SK-N-SH (cell line): Measurements from ENCODE around the gene TFAP2D. TPM values are rescaled to one million over a fixed set of nuclear protein-coding genes. Genes with fewer than 3 reads are reported as not detected.

ENCODE experiments used
- CTCF ChIA-PET: fragments of 300-600, 350-600 bp; formaldehyde crosslinking; extraction: SDS; loops from one replicate; lab custom pipeline; 2021; lab: Yijun Ruan, JAX
- POLR2A ChIA-PET: fragments of 350-600 bp; sonication (Branson Sonifier 250); formaldehyde crosslinking; extraction: SDS; loops from one replicate; lab custom pipeline; 2020; ENCODE audit warnings: antibody characterized with exemption, inconsistent platforms; lab: Yijun Ruan, JAX
- DNase-seq: peaks from one replicate; pipeline ENCODE4 v3.0.0; 2012
- H2AFZ ChIP-seq: fragments of 200-600 bp; sonication (generic); 2 replicates; pipeline ENCODE4 v1.8.1; 2016; ENCODE audit warnings: antibody characterized with exemption, mild to moderate bottlenecking, low read depth
- H3F3A ChIP-seq: fragments of 200-600 bp; sonication (generic); replicated peaks from 2 replicates; pipeline ENCODE3; 2016; ENCODE audit warnings: antibody characterized with exemption, mild to moderate bottlenecking; ENCODE audit not compliant: insufficient read depth
- H3K27ac ChIP-seq, 2 experiments: fragments of 200-500 bp in 1 of 2; fragments of 200-600 bp in 1 of 2; sonication (Bioruptor generic) in 1 of 2; sonication (generic), shearing (Covaris generic) in 1 of 2; 2 replicates each; pipeline versions ENCODE4 v1.5.1 to v1.6.1; 2014 to 2016; ENCODE audit warnings: low read depth in 2 of 2, inconsistent platforms in 1 of 2, low read length in 1 of 2, mild to moderate bottlenecking in 1 of 2, mixed read lengths in 1 of 2
- H3K27me3 ChIP-seq: fragments of 200-600 bp; sonication (generic), shearing (Covaris generic); 2 replicates; pipeline ENCODE4 v1.6.1; 2016; ENCODE audit warnings: mixed run types; ENCODE audit not compliant: insufficient read depth
- H3K36me3 ChIP-seq, 2 experiments: fragments of 200-500 bp in 1 of 2; fragments of 200-600 bp in 1 of 2; sonication (Bioruptor generic) in 1 of 2; sonication (generic) in 1 of 2; replicated peaks in 1 of 2; 2 replicates each; pipeline versions ENCODE3 to v1.5.1; 2014 to 2016; ENCODE audit warnings: low read length in 1 of 2, mild to moderate bottlenecking in 1 of 2; ENCODE audit not compliant: insufficient read depth in 2 of 2, control insufficient read depth in 1 of 2
- H3K4me1 ChIP-seq, 2 experiments: fragments of 200-500 bp in 1 of 2; fragments of 200-600 bp in 1 of 2; sonication (Bioruptor generic) in 1 of 2; sonication (generic), shearing (Covaris generic) in 1 of 2; 2 replicates each; pipeline versions ENCODE4 v1.5.1 to v1.6.1; 2014 to 2016; ENCODE audit warnings: low read depth in 1 of 2, low read length in 1 of 2, mixed run types in 1 of 2; ENCODE audit not compliant: insufficient read depth in 2 of 2, control insufficient read depth in 1 of 2
- H3K4me2 ChIP-seq: fragments of 200-600 bp; sonication (generic), shearing (Covaris generic); 2 replicates; pipeline ENCODE4 v1.6.1; 2017; ENCODE audit warnings: mixed run types
- H3K4me3 ChIP-seq, 2 experiments: fragments of 200-500 bp in 1 of 2; fragments of 200-600 bp in 1 of 2; sonication (Bioruptor generic) in 1 of 2; sonication (generic), shearing (Covaris generic) in 1 of 2; 2 replicates each; pipeline versions ENCODE4 v1.5.1 to v1.8.1; 2014 to 2016; ENCODE audit warnings: low read depth in 2 of 2, inconsistent platforms in 1 of 2, low read length in 1 of 2, mild to moderate bottlenecking in 1 of 2, mixed read lengths in 1 of 2, moderate library complexity in 1 of 2
- H3K79me2 ChIP-seq: fragments of 200-600 bp; sonication (generic); 2 replicates; pipeline ENCODE4 v1.8.1; 2017; ENCODE audit warnings: mild to moderate bottlenecking; ENCODE audit not compliant: insufficient read depth
- H3K9ac ChIP-seq: fragments of 200-600 bp; sonication (generic); 2 replicates; pipeline ENCODE4 v1.6.1; 2017; ENCODE audit warnings: mixed run types
- H3K9me2 ChIP-seq: fragments of 200-600 bp; sonication (generic); 2 replicates; pipeline ENCODE4 v1.6.1; 2017; ENCODE audit warnings: mixed run types
- H3K9me3 ChIP-seq: fragments of 200-600 bp; sonication (generic); 2 replicates; pipeline ENCODE4 v1.6.1; 2017; ENCODE audit warnings: mixed run types, mild to moderate bottlenecking, moderate library complexity
- H4K20me1 ChIP-seq: fragments of 200-600 bp; sonication (generic); 2 replicates; pipeline ENCODE4 v1.6.1; 2017; ENCODE audit warnings: mild to moderate bottlenecking, mixed run types; ENCODE audit not compliant: insufficient read depth
- CHD2 ChIP-seq: fragments of 150-350 bp; IDR thresholded peaks from 2 replicates; pipeline ENCODE4 v1.6.1; 2018; ENCODE audit warnings: low read length; ENCODE audit not compliant: partially characterized antibody
- ELF1 ChIP-seq: IDR thresholded peaks from 2 replicates; pipeline ENCODE4 v1.4.0; 2012
- EP300 ChIP-seq, 2 experiments: IDR thresholded peaks; 2 replicates each; pipeline versions ENCODE4 v1.4.0 to v1.6.1; 2012; ENCODE audit warnings: borderline replicate concordance in 1 of 2, low read depth in 1 of 2, low read length in 1 of 2
- EZH2phosphoT487 ChIP-seq: fragments of 200-600 bp; sonication (generic); IDR thresholded peaks from 2 replicates; pipeline ENCODE4 v1.6.1; 2017; ENCODE audit warnings: low read depth, mixed run types, mild to moderate bottlenecking, antibody characterized with exemption, moderate library complexity, borderline replicate concordance
- FOSL2 ChIP-seq: IDR thresholded peaks from 2 replicates; pipeline ENCODE4 v1.4.0; 2012; ENCODE audit warnings: low read depth, mild to moderate bottlenecking, moderate library complexity, borderline replicate concordance
- FOXM1 ChIP-seq: IDR thresholded peaks from 2 replicates; pipeline ENCODE4 v1.4.0; 2012; ENCODE audit warnings: low read depth, mild to moderate bottlenecking
- GABPA ChIP-seq: IDR thresholded peaks from 2 replicates; pipeline ENCODE4 v1.4.0; 2012; ENCODE audit warnings: low read depth, mild to moderate bottlenecking
- GATA2 ChIP-seq: sonication (generic); formaldehyde crosslinking; IDR thresholded peaks from 2 replicates; pipeline ENCODE4 v1.5.0; 2020; ENCODE audit warnings: mild to moderate bottlenecking, missing genetic modification reagents
- MXI1 ChIP-seq: IDR thresholded peaks from 2 replicates; pipeline ENCODE4 v1.6.1; 2012; ENCODE audit warnings: mild to moderate bottlenecking, low read depth, low read length, improper control_type of control experiment
- POLR2AphosphoS5 ChIP-seq: IDR thresholded peaks from 2 replicates; pipeline ENCODE4 v1.6.1; 2012; ENCODE audit warnings: low read depth, low read length
- RCOR1 ChIP-seq: fragments of 150-350 bp; IDR thresholded peaks from 2 replicates; pipeline ENCODE4 v1.6.1; 2017; ENCODE audit warnings: antibody characterized with exemption, low read length
- RFX5 ChIP-seq: IDR thresholded peaks from 2 replicates; pipeline ENCODE4 v1.6.1; 2012; ENCODE audit warnings: mild to moderate bottlenecking, improper control_type of control experiment, low read length
- RXRA ChIP-seq: IDR thresholded peaks from 2 replicates; pipeline ENCODE4 v1.4.0; 2012; ENCODE audit warnings: low read depth, mild to moderate bottlenecking, borderline replicate concordance
- SIN3A ChIP-seq: IDR thresholded peaks from 2 replicates; pipeline ENCODE4 v1.6.1; 2012; ENCODE audit warnings: low read depth, mild to moderate bottlenecking, low read length, moderate library complexity, borderline replicate concordance
- TCF12 ChIP-seq: IDR thresholded peaks from 2 replicates; pipeline ENCODE4 v1.4.0; 2012
- TEAD4 ChIP-seq: IDR thresholded peaks from 2 replicates; pipeline ENCODE4 v1.4.0; 2012; ENCODE audit warnings: mild to moderate bottlenecking, borderline replicate concordance; ENCODE audit not compliant: insufficient read depth
- WGBS: methylation state at CpG from one replicate; pipeline ENCODE4 v1.1.6; 2017; ENCODE audit warnings: low lambda C conversion rate; 5-methylcytosine and 5-hydroxymethylcytosine counted together
- polyA plus RNA-seq, 3 experiments: library from polyadenylated mRNA; depleted of rRNA; stranded (reverse); fragments of >200 nt; gene quantifications; 2 replicates each; pipeline ENCODE4 v1.2.3, GENCODE V29; 2012
- TF ChIP-seq, protein P1 (sequence below): fragments of 150-350 bp; IDR thresholded peaks from 2 replicates; pipeline ENCODE4 v1.6.1; 2017; ENCODE audit warnings: antibody characterized with exemption, low read length, low read depth, borderline replicate concordance
- TF ChIP-seq, protein P2 (sequence below): IDR thresholded peaks from 2 replicates; pipeline ENCODE4 v1.4.0; 2012; ENCODE audit warnings: low read depth
- TF ChIP-seq, protein P3 (sequence below): IDR thresholded peaks from 2 replicates; pipeline ENCODE4; 2012
- TF ChIP-seq, protein P4 (sequence below): fragments of 150-350 bp; IDR thresholded peaks from 2 replicates; pipeline ENCODE4 v1.6.1; 2016; ENCODE audit warnings: mild to moderate bottlenecking, low read depth, low read length

The TFAP2D gene
- polyA plus RNA-seq, 1 of the 3 experiments (the other 2 are of a cell fraction): not detected

DNA sequence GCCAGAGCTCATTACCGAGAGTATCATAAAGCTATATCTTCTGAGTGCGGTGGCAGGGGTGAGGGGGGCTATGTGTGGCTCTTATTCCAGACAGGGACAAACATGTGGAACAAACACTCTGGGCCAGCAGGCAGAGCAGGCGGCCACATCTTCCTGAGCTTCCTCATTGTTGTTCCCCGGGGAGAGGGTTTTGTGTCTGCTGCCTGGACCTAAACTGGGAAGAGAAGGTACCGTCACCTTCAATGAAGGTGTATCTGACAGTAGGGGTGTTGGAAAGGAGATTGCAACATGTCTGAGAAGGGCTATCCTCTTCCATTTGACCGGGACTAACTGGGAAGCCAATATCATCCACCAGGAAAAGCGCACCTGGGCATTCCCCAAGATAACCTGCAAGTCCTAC, 1.6 kb upstream of the TFAP2D start:
- Histone ChIP-seq H3K4me2 (no peak overlapping the region), H3K4me1 (peaks cover 0 to 9% of the 10 kb centered on the region in 2 experiments; a peak in 1 of 4 replicates), H3K27me3 (peaks cover 19% of the 10 kb centered on the region; the same call in 1 of the 2 replicates), H3K79me2 (no peaks in the 10 kb centered on the region), H3K9me3 (no peaks in the 10 kb centered on the region), H3K9me2 (no peaks in the 10 kb centered on the region)
- 31% methylated on average over 6 of the region's 7 CpGs for WGBS
- TF ChIP-seq MXI1 (no peak), FOSL2 (no peak), RXRA (no peak), FOXM1 (no peak), ELF1 (no peak), POLR2AphosphoS5 (no peak), TEAD4 (no peak), EP300 (IDR thresholded peaks at IDR 0.05; ENCODE audit: borderline replicate concordance in 1 of 2, low read depth in 1 of 2, low read length in 1 of 2) (no peak), TCF12 (no peak), GABPA (no peak), SIN3A (no peak), EZH2phosphoT487 (no peak), RFX5 (no peak), GATA2 (CRISPR knock-in tag) (no peak), RCOR1 (no peak), CHD2 (no peak)
- TF ChIP-seq, protein P1, sequence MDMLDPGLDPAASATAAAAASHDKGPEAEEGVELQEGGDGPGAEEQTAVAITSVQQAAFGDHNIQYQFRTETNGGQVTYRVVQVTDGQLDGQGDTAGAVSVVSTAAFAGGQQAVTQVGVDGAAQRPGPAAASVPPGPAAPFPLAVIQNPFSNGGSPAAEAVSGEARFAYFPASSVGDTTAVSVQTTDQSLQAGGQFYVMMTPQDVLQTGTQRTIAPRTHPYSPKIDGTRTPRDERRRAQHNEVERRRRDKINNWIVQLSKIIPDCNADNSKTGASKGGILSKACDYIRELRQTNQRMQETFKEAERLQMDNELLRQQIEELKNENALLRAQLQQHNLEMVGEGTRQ: no peak
- TF ChIP-seq, protein P2, sequence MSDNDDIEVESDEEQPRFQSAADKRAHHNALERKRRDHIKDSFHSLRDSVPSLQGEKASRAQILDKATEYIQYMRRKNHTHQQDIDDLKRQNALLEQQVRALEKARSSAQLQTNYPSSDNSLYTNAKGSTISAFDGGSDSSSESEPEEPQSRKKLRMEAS: no peak
- TF ChIP-seq, protein P3, sequence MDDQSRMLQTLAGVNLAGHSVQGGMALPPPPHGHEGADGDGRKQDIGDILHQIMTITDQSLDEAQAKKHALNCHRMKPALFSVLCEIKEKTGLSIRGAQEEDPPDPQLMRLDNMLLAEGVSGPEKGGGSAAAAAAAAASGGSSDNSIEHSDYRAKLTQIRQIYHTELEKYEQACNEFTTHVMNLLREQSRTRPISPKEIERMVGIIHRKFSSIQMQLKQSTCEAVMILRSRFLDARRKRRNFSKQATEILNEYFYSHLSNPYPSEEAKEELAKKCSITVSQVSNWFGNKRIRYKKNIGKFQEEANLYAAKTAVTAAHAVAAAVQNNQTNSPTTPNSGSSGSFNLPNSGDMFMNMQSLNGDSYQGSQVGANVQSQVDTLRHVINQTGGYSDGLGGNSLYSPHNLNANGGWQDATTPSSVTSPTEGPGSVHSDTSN: no peak
- TF ChIP-seq, protein P4, sequence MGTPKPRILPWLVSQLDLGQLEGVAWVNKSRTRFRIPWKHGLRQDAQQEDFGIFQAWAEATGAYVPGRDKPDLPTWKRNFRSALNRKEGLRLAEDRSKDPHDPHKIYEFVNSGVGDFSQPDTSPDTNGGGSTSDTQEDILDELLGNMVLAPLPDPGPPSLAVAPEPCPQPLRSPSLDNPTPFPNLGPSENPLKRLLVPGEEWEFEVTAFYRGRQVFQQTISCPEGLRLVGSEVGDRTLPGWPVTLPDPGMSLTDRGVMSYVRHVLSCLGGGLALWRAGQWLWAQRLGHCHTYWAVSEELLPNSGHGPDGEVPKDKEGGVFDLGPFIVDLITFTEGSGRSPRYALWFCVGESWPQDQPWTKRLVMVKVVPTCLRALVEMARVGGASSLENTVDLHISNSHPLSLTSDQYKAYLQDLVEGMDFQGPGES: no peak
- TF ChIP-seq, all 33 proteins: peak for 0
- no peak overlapping the region for H3K4me3 ChIP-seq
- DNase-seq: no peak
- ChIA-PET CTCF (interaction anchor here (1.0 to 1.2 kb wide), 3 partner anchors 8 to 54 kb away, joined by 3 read pairs; no protein-coding TSS in a partner anchor), POLR2A (no interaction called here)
- H3K27ac ChIP-seq: no peak overlapping the region
- H3K36me3 ChIP-seq: no peaks in the 10 kb centered on the region
- H3K9ac ChIP-seq: no peak overlapping the region
- H3F3A ChIP-seq: no peaks in the 10 kb centered on the region
- H2AFZ ChIP-seq: no peak overlapping the region
- no peaks in the 10 kb centered on the region for H4K20me1 ChIP-seq
